ENCODE data around the gene ABCC2.

DNA sequence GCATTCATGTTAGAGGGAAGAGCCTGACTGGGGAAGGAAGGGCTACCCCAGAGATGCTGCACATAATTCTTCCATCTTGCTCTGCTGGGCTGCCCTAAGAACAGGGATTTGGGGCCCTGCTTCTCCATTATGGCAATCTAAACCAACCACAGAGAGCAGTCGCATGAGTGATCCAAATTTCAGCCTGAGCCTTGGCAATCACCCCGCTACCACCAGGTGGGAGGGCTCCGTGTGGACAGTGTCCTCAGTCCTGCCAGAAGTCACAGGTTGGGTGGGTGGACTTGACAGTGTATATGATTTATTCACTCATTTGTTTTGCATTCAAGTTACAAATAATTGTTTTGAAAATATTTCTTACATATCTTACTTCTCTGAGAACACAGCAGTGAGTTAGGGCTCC lies 22.0 kb downstream of the ABCC2 start:
- TF ChIP-seq, protein P1, sequence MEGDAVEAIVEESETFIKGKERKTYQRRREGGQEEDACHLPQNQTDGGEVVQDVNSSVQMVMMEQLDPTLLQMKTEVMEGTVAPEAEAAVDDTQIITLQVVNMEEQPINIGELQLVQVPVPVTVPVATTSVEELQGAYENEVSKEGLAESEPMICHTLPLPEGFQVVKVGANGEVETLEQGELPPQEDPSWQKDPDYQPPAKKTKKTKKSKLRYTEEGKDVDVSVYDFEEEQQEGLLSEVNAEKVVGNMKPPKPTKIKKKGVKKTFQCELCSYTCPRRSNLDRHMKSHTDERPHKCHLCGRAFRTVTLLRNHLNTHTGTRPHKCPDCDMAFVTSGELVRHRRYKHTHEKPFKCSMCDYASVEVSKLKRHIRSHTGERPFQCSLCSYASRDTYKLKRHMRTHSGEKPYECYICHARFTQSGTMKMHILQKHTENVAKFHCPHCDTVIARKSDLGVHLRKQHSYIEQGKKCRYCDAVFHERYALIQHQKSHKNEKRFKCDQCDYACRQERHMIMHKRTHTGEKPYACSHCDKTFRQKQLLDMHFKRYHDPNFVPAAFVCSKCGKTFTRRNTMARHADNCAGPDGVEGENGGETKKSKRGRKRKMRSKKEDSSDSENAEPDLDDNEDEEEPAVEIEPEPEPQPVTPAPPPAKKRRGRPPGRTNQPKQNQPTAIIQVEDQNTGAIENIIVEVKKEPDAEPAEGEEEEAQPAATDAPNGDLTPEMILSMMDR (IDR thresholded peaks at IDR 0.05) = no peak
- TF ChIP-seq EP300 (IDR thresholded peaks at IDR 0.05) = no peak
